Measurements from ENCODE around the gene KLF7. TPM values are rescaled to one million over a fixed set of nuclear protein-coding genes. Genes with fewer than 3 reads are reported as not detected.

KLF7 gene
- total RNA-seq, 1 donor from 2014 or later = 35.8 TPM

- intact Hi-C loops (cut with DNase I) = no loop called here
- TF ChIP-seq CTCF (IDR thresholded peaks at IDR 0.05) (no peak), POLR2AphosphoS5 (IDR thresholded peaks at IDR 0.05; ENCODE audit: insufficient read depth in 1 of 2, low read depth in 1 of 2) (no peak)
- no peaks in the 10 kb centered on the region for H3K36me3 ChIP-seq
- peaks cover 6% of the 10 kb centered on the region for H3K4me1 ChIP-seq
- H3K4me3 ChIP-seq = no peak overlapping the region
- no peaks in the 10 kb centered on the region for H3K9me3 ChIP-seq
- H3K27me3 ChIP-seq = no peaks in the 10 kb centered on the region
- DNase-seq (ENCODE audit: extremely low spot score in 2 of 2) = no peak
- no peak overlapping the region for H3K27ac ChIP-seq
Observed at GRCh38 chr2:207046724-207047123, 119.0 kb downstream of the KLF7 start.

- Histone ChIP-seq H3K4me1 (peaks cover 13% of the 10 kb centered on the region), H3K27ac (no peak overlapping the region), H3K36me3 (no peaks in the 10 kb centered on the region), H3K4me3 (no peak overlapping the region), H3K9me3 (no peaks in the 10 kb centered on the region), H3K27me3 (no peaks in the 10 kb centered on the region)
- intact Hi-C loops (cut with DNase I) = no loop called here
- TF ChIP-seq POLR2A (IDR thresholded peaks at IDR 0.05) (no peak), POLR2AphosphoS5 (IDR thresholded peaks at IDR 0.05; ENCODE audit: insufficient read depth in 1 of 2, low read depth in 1 of 2) (no peak), CTCF (IDR thresholded peaks at IDR 0.05) (no peak)
- no peak for DNase-seq (ENCODE audit: extremely low spot score in 2 of 2)
Observed at GRCh38 chr2:207045531-207045930, 120.2 kb downstream of the KLF7 start.

- H3K36me3 ChIP-seq = no peaks in the 10 kb centered on the region
- DNase-seq (ENCODE audit: extremely low spot score in 2 of 2) = no peak
- H3K9me3 ChIP-seq = no peaks in the 10 kb centered on the region
- TF ChIP-seq POLR2A (IDR thresholded peaks at IDR 0.05) (no peak), CTCF (IDR thresholded peaks at IDR 0.05) (no peak), POLR2AphosphoS5 (IDR thresholded peaks at IDR 0.05; ENCODE audit: insufficient read depth in 1 of 2, low read depth in 1 of 2) (no peak)
- H3K4me3 ChIP-seq = no peak overlapping the region
- no peak overlapping the region for H3K27ac ChIP-seq
- H3K27me3 ChIP-seq = no peaks in the 10 kb centered on the region
- H3K4me1 ChIP-seq = peaks cover 13% of the 10 kb centered on the region
- intact Hi-C loops (cut with DNase I) = no loop called here
Observed at GRCh38 chr2:207044379-207045362, 121.1 kb downstream of the KLF7 start.

GRCh38 chr2:207042841-207043240 is 122.9 kb downstream of the KLF7 start:
- Histone ChIP-seq H3K27ac (no peak overlapping the region), H3K27me3 (no peaks in the 10 kb centered on the region), H3K36me3 (no peaks in the 10 kb centered on the region), H3K4me1 (peaks cover 13% of the 10 kb centered on the region), H3K4me3 (no peak overlapping the region), H3K9me3 (no peaks in the 10 kb centered on the region)
- no peak for DNase-seq (ENCODE audit: extremely low spot score in 2 of 2)
- intact Hi-C loops (cut with DNase I) = no loop called here
- no peak for TF ChIP-seq CTCF (IDR thresholded peaks at IDR 0.05)
- no peak for TF ChIP-seq POLR2A (IDR thresholded peaks at IDR 0.05)
- no peak for TF ChIP-seq POLR2AphosphoS5 (IDR thresholded peaks at IDR 0.05; ENCODE audit: insufficient read depth in 1 of 2, low read depth in 1 of 2)
